Stimulated activated naive CD8-positive, alpha-beta T cell treated with anti-CD3 and anti-CD28 coated beads, Interleukin-15, Interleukin-2, amounts not matched to agents 100 ng/mL and 50 ng/mL, for 24 hours (primary cell): Measurements from ENCODE around the gene CFAP157.

Source experiments
- H3K27ac Mint-ChIP-seq: one replicate; pipeline ENCODE4 v1.8.0; 2021; ENCODE audit warnings: mild to moderate bottlenecking, mixed read lengths
- H3K27me3 Mint-ChIP-seq: one replicate; pipeline ENCODE4 v1.8.0; 2021; ENCODE audit warnings: mixed read lengths
- H3K36me3 Mint-ChIP-seq: one replicate; pipeline ENCODE4 v1.8.0; 2021; ENCODE audit warnings: low read depth, mixed read lengths
- H3K4me1 Mint-ChIP-seq: one replicate; pipeline ENCODE4 v1.8.0; 2021; ENCODE audit warnings: low read depth, mixed read lengths
- H3K4me3 Mint-ChIP-seq: one replicate; pipeline ENCODE4 v1.8.0; 2021; ENCODE audit warnings: mild to moderate bottlenecking, mixed read lengths
- H3K9me3 Mint-ChIP-seq: one replicate; pipeline ENCODE4 v1.8.0; 2021; ENCODE audit warnings: mixed read lengths

The CFAP157 gene

GRCh38 chr9:127733614-127734013 is 26.8 kb downstream of the CFAP157 start:
- Mint-ChIP-seq H3K4me1 (peaks cover 17% of the 10 kb centered on the region), H3K9me3 (no peaks in the 10 kb centered on the region), H3K4me3 (peak overlapping the region; percentile 80), H3K27me3 (no peaks in the 10 kb centered on the region), H3K36me3 (peaks cover 12% of the 10 kb centered on the region), H3K27ac (peak overlapping the region; percentile 72)

GRCh38 chr9:127734247-127734746 is 27.5 kb downstream of the CFAP157 start:
- Mint-ChIP-seq H3K9me3 (no peaks in the 10 kb centered on the region), H3K4me3 (peak overlapping the region; percentile 80), H3K27ac (peak overlapping the region; percentile 72), H3K36me3 (peaks cover 12% of the 10 kb centered on the region), H3K4me1 (peaks cover 17% of the 10 kb centered on the region), H3K27me3 (no peaks in the 10 kb centered on the region)

DNA sequence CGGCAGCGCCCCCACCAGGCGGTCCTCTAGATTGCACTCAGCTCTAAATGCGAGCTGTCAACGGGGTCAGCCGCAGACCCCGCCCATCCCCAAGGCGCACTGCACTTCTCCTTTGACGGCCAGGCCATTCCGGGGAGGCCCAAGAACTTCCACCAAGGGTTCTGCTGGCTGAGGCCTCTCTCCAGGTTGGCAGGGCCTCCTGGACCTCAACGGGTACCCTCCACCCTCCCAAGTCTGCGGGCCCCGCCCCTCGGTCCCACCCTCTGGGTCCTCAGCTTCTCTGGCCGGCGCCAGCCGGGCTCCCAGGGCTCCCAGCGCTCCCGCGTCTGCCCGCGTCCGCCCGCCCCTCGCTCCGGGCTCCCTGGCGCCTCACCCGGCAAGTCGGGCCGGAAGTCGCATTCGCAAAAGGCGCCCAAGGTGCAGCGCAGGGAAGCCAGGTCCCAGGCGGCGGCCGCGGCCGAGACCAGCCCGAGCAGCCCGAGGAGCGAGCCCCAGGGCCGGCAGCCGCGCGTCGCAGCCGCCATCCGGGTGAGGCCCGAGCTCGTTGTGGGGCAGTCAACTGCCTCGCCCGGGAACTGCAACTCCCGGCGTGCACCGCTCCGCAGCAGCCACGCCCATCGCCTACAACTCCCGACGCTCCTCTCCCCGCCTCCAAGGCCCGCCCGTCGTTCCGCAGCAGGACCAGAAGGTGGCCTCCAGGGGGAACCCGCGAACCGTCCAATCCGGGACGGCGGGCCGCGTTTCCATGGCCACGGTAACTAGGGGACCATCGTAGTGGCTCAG is 28.1 kb downstream of the CFAP157 start, which contains the start of gene TOR2A:
Gene TOR2A, minus strand, starts transcription at position 548 of the 783 bp plus-strand sequence. Its CDS starts 24 bp downstream, at position 524.
- Mint-ChIP-seq H3K4me3 (peak within 1 kb of the TSS; percentile 80), H3K9me3 (no peaks in the 10 kb centered on the region), H3K27me3 (no peaks in the 10 kb centered on the region), H3K4me1 (peaks cover 17% of the 10 kb centered on the region), H3K36me3 (peaks cover 12% of the 10 kb centered on the region), H3K27ac (peak within 1 kb of the TSS; percentile 73)

DNA sequence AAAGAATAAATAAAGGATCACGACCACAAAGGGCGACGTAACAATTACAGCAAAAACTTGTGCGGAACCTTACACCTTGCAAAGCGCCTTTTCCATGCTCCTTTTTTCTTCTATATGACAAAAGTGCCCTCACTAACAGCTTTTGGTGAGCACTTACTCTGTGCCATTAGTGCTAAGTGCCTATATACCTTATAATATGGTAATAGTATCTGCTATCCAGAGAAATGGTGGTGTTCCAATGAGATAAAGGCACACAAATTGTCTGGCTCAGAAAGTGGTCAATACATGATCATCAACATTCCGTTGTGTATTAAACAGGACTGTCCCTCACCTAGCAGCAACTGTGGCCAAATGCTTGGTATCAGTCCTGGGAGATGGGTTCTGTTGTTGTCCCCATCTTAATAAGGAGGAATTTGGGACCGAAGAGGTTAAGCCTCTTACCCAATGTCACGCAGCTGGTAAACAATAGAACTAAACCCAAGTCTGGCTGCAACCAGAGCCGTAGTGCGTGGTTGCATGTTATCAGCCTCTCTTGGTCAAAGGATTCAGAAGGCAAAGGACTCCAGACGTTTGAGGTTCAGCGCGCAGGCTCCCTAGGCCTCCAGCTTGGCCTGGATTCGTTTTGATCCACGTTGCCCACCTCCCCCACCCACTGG is 28.9 kb downstream of the CFAP157 start:
- no peaks in the 10 kb centered on the region for H3K9me3 Mint-ChIP-seq
- H3K4me1 Mint-ChIP-seq: peaks cover 17% of the 10 kb centered on the region
- H3K27ac Mint-ChIP-seq: peak overlapping the region; percentile 73
- H3K4me3 Mint-ChIP-seq: peak overlapping the region; percentile 80
- H3K27me3 Mint-ChIP-seq: no peaks in the 10 kb centered on the region
- peaks cover 12% of the 10 kb centered on the region for H3K36me3 Mint-ChIP-seq

DNA sequence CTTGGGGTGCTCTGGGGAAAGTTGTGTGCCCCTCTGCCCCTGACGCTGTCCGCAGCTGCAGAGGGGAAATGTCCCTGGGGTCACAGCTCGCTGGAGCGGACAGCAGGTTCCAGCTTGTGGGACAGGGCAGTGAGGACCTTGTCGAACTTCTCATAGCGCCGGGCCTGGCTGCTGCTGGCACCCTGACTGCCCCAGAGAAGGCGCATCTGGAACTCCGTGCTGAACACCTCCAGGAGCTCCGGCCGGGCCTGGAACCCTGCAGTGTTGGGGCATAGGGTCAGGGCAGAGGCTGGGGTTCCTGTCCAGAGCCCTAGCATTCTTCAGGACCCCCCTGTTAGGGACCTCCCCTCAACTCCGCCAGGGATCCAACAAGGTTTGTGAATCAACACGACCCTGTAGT is 31.9 kb downstream of the CFAP157 start:
- Mint-ChIP-seq H3K36me3 (peaks cover 16% of the 10 kb centered on the region), H3K27ac (no peak overlapping the region), H3K4me3 (no peak overlapping the region), H3K4me1 (peaks cover 16% of the 10 kb centered on the region), H3K9me3 (no peaks in the 10 kb centered on the region), H3K27me3 (no peaks in the 10 kb centered on the region)

- Mint-ChIP-seq H3K27me3 (no peaks in the 10 kb centered on the region), H3K36me3 (peaks cover 16% of the 10 kb centered on the region), H3K4me3 (no peak overlapping the region), H3K27ac (no peak overlapping the region), H3K4me1 (peaks cover 7% of the 10 kb centered on the region), H3K9me3 (no peaks in the 10 kb centered on the region)
Observed at GRCh38 chr9:127739614-127740330, 33.0 kb downstream of the CFAP157 start.

GRCh38 chr9:127741831-127742434 is 35.1 kb downstream of the CFAP157 start:
- Mint-ChIP-seq H3K27ac (no peak overlapping the region), H3K36me3 (peaks cover 21% of the 10 kb centered on the region), H3K9me3 (no peaks in the 10 kb centered on the region), H3K27me3 (no peaks in the 10 kb centered on the region), H3K4me3 (no peak overlapping the region), H3K4me1 (peaks cover 7% of the 10 kb centered on the region)

DNA sequence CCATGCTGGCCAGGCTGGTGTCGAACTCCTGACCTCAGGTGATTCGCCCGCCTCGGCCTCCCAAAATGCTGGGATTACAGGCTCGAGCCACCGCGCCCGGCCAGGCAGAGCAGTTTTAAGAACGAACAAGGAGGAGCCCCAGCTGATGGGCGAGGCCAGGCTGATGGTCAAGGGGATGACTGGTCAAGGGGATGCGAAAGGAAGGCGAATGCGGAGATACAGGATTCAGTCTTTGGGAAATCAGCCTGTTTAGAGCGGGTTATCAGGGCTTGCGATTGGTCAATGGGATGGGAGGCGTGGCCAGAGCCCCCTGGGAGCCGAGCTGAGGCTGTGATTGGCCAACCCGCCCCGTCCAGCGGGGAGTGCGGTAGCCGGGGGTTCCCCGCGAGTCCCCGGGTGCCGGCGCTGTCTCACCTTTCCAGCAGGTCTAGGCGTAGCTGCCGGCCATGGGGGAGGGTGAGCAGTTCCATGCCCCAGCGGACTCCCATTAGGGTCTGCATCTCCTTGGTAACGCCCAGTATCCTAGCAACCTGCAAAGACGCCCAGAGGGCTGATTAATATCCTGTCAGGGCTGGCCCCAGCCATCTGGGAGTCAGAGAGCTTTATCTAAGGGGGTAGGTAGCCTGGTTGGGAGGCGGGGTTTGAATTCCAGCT is 35.8 kb downstream of the CFAP157 start:
- Mint-ChIP-seq H3K4me1 (peaks cover 13% of the 10 kb centered on the region), H3K27ac (no peak overlapping the region), H3K4me3 (no peak overlapping the region), H3K36me3 (peaks cover 21% of the 10 kb centered on the region), H3K27me3 (no peaks in the 10 kb centered on the region), H3K9me3 (no peaks in the 10 kb centered on the region)

DNA sequence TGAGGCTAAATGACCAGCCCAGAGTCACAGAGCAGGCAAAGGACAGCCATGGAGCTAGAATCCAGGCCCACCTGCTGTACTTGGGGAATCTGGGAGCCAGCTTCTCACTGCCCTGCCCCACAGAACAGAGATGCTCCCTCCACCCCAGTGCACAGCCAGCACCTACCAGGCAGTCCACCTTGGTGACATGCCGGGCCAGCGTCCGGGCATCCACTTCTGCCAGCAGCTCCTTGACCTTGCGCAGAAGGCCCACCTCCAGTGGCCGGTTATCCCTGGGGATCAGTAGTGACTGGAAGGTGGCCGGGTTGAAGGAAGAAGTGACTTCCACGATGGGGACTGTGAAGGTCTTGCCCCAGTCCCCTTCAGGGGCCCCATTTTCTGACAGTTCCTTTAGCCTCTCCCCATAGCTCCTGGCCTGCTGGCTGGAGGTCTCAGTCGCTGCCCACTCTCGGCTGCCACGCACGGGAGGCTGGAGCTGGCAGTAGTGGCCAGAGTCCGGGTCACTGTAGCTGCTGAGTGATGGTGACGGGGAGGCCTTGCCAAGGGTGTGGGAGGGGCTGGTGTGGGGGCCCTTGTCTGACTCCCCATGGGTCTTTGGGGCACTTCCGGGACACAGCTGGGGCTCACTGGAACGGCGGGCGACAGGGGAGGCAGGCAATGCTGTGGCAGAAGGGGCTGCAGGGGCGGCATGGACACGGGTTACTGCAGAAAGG is 37.8 kb downstream of the CFAP157 start:
- Mint-ChIP-seq H3K4me3 (no peak overlapping the region), H3K36me3 (peaks cover 19% of the 10 kb centered on the region), H3K4me1 (peaks cover 16% of the 10 kb centered on the region), H3K27me3 (no peaks in the 10 kb centered on the region), H3K9me3 (no peaks in the 10 kb centered on the region), H3K27ac (no peak overlapping the region)

DNA sequence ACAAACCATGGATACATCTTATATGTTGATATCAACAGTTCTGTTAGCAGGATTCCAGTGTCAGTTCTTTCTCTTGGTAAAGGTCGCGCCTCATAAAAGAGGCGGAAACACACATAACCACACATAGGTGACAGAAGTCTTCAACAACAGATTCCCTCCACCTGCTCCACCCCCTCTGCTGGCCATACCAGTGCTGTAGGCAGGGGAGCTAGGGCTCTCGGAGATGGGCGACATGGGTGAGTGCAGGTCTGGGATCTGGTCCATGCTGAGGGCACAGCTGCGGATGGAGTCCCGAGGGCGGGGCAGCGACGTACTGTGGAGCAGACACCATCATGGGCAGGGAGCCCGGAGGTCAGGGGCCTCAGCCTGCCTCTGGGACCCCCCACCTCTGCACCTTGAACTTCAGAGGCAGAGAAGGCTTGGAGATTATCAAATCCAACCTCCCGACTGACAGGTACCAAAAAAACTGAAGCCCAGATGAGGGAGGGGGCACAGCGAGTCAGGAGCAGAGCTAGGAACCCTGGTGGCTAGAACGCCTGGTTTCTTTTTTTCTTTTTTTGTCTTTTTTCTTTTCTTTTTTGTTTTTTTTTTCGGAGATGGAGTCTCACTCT is 40.3 kb downstream of the CFAP157 start:
- H3K36me3 Mint-ChIP-seq: peaks cover 26% of the 10 kb centered on the region
- no peaks in the 10 kb centered on the region for H3K9me3 Mint-ChIP-seq
- H3K4me3 Mint-ChIP-seq: no peak overlapping the region
- peaks cover 16% of the 10 kb centered on the region for H3K4me1 Mint-ChIP-seq
- no peaks in the 10 kb centered on the region for H3K27me3 Mint-ChIP-seq
- H3K27ac Mint-ChIP-seq: peak overlapping the region; percentile 34

DNA sequence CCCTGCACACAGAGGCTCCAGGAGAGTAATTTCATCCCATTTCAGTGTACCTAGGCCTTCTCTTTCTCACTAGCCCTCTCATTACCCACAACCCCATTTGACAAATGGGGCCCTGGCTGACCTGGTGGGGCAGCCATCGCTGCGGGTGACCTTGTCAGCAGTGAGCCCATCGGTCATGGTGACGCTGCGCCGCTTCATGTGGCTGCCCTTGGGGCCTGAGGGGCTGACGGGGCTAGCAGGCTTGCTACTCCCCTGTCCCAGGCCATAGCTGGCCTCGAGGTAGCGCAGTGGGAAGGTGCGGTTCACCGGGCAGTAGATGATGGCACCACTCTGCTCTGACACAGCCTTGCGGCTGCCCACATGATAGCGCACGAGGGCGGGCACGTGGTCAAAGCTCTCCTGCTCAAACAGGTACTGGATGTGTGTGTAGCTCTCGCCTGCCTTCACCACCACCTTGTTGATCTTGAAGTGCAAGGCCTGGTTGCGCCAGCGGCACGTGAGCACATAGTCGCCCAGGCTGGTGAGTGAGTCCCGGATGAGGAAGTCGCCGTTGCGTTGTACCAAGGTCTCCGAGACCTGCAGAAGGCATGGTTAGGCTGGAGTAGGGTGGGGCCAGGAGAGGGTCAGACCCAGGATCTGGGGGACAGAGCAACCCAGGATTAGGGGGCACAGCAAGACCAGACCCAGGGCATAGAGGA is 42.5 kb downstream of the CFAP157 start:
- Mint-ChIP-seq H3K4me1 (peaks cover 16% of the 10 kb centered on the region), H3K4me3 (no peak overlapping the region), H3K27ac (no peak overlapping the region), H3K27me3 (no peaks in the 10 kb centered on the region), H3K9me3 (no peaks in the 10 kb centered on the region), H3K36me3 (peaks cover 22% of the 10 kb centered on the region)

DNA sequence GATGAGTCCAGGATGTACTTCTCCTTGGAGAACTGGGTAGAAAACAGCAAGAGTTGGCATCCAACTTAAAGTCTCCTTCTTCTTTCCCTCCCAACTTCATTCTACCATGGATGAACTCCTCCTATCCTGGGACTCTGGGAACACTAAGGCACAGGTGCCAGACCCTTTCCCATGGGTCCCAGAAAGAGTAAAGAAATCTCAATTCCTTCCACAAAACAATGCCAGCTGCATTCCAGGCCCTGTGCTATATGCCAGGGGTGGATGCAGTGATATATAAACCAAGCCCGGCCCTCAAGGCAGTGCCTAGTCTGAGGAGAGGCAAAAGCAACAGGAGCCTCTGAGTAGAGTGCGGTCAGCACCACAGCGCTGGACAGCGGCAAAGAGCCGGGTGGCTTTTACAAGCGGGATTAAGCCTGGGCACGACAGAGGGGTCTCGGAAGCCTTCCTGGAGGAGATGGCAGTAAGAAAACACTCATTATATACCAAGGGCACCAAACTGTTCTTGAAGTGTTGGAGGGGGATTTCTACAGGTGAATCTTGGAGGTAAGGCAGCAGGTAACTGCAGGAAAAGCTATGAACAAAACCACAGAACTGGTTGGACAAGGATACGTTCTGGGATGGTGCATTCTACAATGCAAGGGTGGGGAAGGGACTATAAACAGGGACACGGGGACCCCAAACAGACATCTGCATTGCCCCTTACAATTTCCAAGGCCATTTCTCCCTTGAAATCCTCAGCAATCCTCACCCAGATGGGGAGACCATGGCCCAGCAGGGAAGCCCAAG is 44.7 kb downstream of the CFAP157 start:
- H3K4me1 Mint-ChIP-seq: peaks cover 12% of the 10 kb centered on the region
- H3K36me3 Mint-ChIP-seq: peaks cover 17% of the 10 kb centered on the region
- no peaks in the 10 kb centered on the region for H3K9me3 Mint-ChIP-seq
- no peak overlapping the region for H3K4me3 Mint-ChIP-seq
- H3K27ac Mint-ChIP-seq: peak overlapping the region; percentile 38
- no peaks in the 10 kb centered on the region for H3K27me3 Mint-ChIP-seq
